PFSK-1 (cell line): Measurements from ENCODE around the gene EIF2S2.

ENCODE experiments used
- POLR2AphosphoS5 ChIP-seq: IDR thresholded peaks from 2 replicates; pipeline ENCODE4 v1.6.1; 2012; ENCODE audit warnings: low read depth, mild to moderate bottlenecking, control low read depth, low read length, moderate library complexity
- REST ChIP-seq, 2 experiments: IDR thresholded peaks; 2 replicates each; pipeline versions ENCODE4 v1.6.1 to v1.8.0; 2011 to 2012; ENCODE audit warnings: low read depth in 2 of 2, low read length in 2 of 2, control low read depth in 1 of 2, inconsistent platforms in 1 of 2, mild to moderate bottlenecking in 1 of 2, moderate library complexity in 1 of 2; ENCODE audit not compliant: insufficient read depth in 1 of 2
- SIN3A ChIP-seq: IDR thresholded peaks from 2 replicates; pipeline ENCODE4 v1.6.1; 2012; ENCODE audit warnings: mild to moderate bottlenecking, low read length, moderate library complexity, borderline replicate concordance; ENCODE audit not compliant: insufficient read depth

DNA sequence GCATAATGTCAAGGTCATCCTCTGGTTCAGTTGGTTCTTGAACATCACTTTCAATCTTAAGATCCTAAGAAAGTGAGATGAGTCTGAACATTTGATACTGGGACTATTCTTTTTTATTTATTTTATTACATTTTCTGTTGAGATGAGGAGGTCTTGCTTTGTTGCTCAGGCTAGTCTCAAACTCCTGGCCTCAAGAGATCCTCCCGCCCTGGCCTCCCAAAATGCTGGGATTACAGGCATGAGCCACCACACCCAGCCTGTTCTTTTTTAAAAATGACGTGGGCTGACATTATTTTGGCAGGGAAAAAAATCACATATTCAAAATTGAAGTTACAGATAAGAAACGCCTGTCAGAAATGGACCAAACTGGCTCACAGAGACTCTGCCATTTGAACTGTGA is 13.5 kb downstream of the EIF2S2 start:
- TF ChIP-seq POLR2AphosphoS5 (no peak), SIN3A (no peak), REST (IDR thresholded peaks at IDR 0.05; ENCODE audit: insufficient read depth in 1 of 2, low read depth in 2 of 2, low read length in 2 of 2) (no peak)
